K562 (cell line): ENCODE measurements around the gene TTC8. TPM values are rescaled to one million over a fixed set of nuclear protein-coding genes. Genes with fewer than 3 reads are reported as not detected.

Source experiments
- CXXC5 ChIP-seq: fragments of 250-450 bp; sonication (Bioruptor Pico); IDR thresholded peaks from 2 replicates; pipeline ENCODE4 v1.8.0; 2022; ENCODE audit warnings: inconsistent platforms, mild to moderate bottlenecking, moderate library complexity
- HMGXB4 ChIP-seq: sonication (generic); formaldehyde crosslinking; IDR thresholded peaks from 2 replicates; pipeline ENCODE4 v1.8.1; 2023; ENCODE audit warnings: mild to moderate bottlenecking, missing genetic modification reagents
- JUNB ChIP-seq: fragments of 450-650 bp; formaldehyde crosslinking; conservative IDR thresholded peaks from 2 replicates; pipeline ENCODE4 v1.4.0; 2020; ENCODE audit warnings: mild to moderate bottlenecking
- KDM2B ChIP-seq: fragments of 250-450 bp; sonication (Bioruptor Pico); IDR thresholded peaks from 2 replicates; pipeline ENCODE4 v1.8.0; 2021; ENCODE audit warnings: mild to moderate bottlenecking, moderate library complexity
- MCM7 ChIP-seq, 2 experiments: fragments of 450-650 bp; IDR thresholded peaks; 2 replicates each; pipeline ENCODE4 v1.6.1; 2016 to 2018
- ZBTB34 ChIP-seq: fragments of 250-450 bp; sonication (Bioruptor Pico); IDR thresholded peaks from 2 replicates; pipeline ENCODE4 v1.8.0; 2021; ENCODE audit warnings: mild to moderate bottlenecking, moderate library complexity
- ZNF232 ChIP-seq: sonication (generic); formaldehyde crosslinking; IDR thresholded peaks from 2 replicates; pipeline ENCODE4 v1.8.0; 2022; ENCODE audit warnings: mild to moderate bottlenecking, missing genetic modification reagents
- polyA plus RNA-seq, 8 experiments: library from polyadenylated mRNA; depleted of rRNA in 4 of 8; stranded (reverse) in 5 of 8; unstranded in 3 of 8; fragments of >200 nt; fragmentation: Nextera tagmentation in 2 of 8; fragmentation: Illumina TruSeq in 1 of 8; extraction: Ambion mirVana in 2 of 8; extraction: Trizol in 1 of 8; gene quantifications; 2 replicates each; pipeline versions ENCODE4 v1.2.1 to v1.2.3, GENCODE V29; 2011 to 2014; ENCODE audit warnings: inconsistent platforms in 1 of 8, missing spikeins in 1 of 8
- total RNA-seq, 7 experiments: library from RNA; depleted of rRNA in 6 of 7; stranded (reverse); fragments of >200 nt in 6 of 7; fragmentation: Illumina TruSeq in 2 of 7; extraction: Trizol in 2 of 7; gene quantifications; 2 replicates each; pipeline versions ENCODE4 v1.2.1 to v1.2.3, GENCODE V29; 2011 to 2021; ENCODE audit warnings: low replicate concordance in 1 of 7
- TF ChIP-seq, protein P1 (sequence below): fragments of 450-650 bp; IDR thresholded peaks from 2 replicates; pipeline ENCODE4 v1.6.1; 2016; ENCODE audit warnings: antibody characterized with exemption

Gene TTC8
- total and polyA plus RNA-seq, 9 of the 15 experiments (the other 6 are each of a cell fraction or from before 2014, with no cell fraction given), result 7.3 to 22.7 (median 9.6) TPM

DNA sequence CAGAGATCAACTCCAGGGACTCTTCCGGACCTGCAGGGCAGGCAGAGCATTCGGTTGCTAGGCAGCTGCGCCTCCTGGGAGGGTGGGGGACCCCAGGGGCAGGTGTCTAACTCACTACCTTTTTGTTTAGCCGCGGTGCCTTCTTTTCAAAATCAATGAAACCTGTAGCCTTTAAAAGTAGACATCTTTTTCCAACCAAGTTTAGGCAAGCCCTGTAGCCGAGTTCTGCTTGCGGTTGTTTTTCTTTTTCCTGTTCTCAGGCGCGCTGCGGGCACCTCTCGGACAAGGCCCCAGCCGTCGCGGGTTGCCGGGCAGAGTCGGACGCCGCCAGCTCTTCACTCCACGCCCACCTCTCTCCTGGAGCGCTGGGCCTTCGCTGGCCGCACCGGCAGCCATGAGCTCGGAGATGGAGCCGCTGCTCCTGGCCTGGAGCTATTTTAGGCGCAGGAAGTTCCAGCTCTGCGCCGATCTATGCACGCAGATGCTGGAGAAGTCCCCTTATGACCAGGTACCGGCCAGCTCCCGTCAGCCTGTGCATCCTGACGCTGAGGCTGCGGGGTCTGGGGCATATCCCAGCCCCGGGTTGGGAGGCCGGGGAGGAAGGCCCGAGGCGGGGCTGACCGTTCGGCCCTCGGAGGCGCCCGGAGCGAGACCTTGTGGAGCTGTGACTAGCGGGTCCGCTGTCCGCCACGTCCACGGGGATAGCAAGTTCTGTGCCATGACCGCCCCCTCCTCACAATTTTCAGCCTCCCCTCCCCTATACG lies at the start of gene TTC8 (continued):
- TF ChIP-seq KDM2B (CRISPR knock-in tag) (no peak), HMGXB4 (CRISPR knock-in tag) (no peak), CXXC5 (CRISPR knock-in tag) (peak; percentile 44; the same call in 1 of the 2 replicates), ZNF232 (CRISPR knock-in tag) (no peak), ZBTB34 (no peak), JUNB (CRISPR knock-in tag) (no peak), MCM7 (IDR thresholded peaks at IDR 0.05) (no peak)
- TF ChIP-seq, protein P1, sequence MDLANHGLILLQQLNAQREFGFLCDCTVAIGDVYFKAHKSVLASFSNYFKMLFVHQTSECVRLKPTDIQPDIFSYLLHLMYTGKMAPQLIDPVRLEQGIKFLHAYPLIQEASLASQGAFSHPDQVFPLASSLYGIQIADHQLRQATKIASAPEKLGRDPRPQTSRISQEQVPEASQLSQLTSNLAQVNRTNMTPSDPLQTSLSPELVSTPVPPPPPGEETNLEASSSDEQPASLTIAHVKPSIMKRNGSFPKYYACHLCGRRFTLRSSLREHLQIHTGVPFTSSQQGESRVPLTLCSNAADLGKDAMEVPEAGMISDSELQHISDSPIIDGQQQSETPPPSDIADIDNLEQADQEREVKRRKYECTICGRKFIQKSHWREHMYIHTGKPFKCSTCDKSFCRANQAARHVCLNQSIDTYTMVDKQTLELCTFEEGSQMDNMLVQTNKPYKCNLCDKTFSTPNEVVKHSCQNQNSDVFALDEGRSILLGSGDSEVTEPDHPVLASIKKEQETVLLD, result no peak
